Thoracic aorta (tissue), 2 donors: ENCODE data around the gene TMEM209. TPM values are rescaled to one million over a fixed set of nuclear protein-coding genes. Genes with fewer than 3 reads are reported as not detected.
"Not testable (repeated sequence)": the region's sequence is repeated elsewhere in the genome, so short reads cannot be mapped to it uniquely, and the experiment has no call there.

Source experiments
- ATAC-seq: fragments of 150-250 bp; one replicate; pipeline ENCODE4 v1.8.0; 2017; ENCODE audit warnings: low read depth; ENCODE audit not compliant: insufficient number of reproducible peaks, low FRiP score
- DNase-seq: peaks from one replicate; pipeline ENCODE4 v3.0.0-alpha.2; 2020; ENCODE audit warnings: low spot score
- H3K27ac ChIP-seq, 2 donors: fragments of 200-600 bp; sonication (generic); 1 replicate in 1 of 2; 2 replicates in 1 of 2; pipeline ENCODE4 v1.5.1; 2016; ENCODE audit warnings: mild to moderate bottlenecking in 2 of 2, moderate library complexity in 2 of 2
- H3K27me3 ChIP-seq: fragments of 200-600 bp; sonication (generic); replicated peaks from 2 replicates; pipeline ENCODE4 v1.6.0; 2016; ENCODE audit warnings: mild to moderate bottlenecking; ENCODE audit not compliant: insufficient read depth
- H3K36me3 ChIP-seq: fragments of 200-600 bp; sonication (generic); one replicate; pipeline ENCODE4 v1.5.1; 2016
- H3K4me1 ChIP-seq, 2 donors: fragments of 200-600 bp; sonication (generic); 1 replicate in 1 of 2; 2 replicates in 1 of 2; pipeline versions ENCODE4 v1.5.1 to v1.6.0; 2016; ENCODE audit warnings: low read depth in 2 of 2, mild to moderate bottlenecking in 1 of 2; ENCODE audit not compliant: control insufficient read depth in 1 of 2
- H3K4me3 ChIP-seq: fragments of 200-600 bp; sonication (generic); 2 replicates; pipeline ENCODE4 v1.5.1; 2016; ENCODE audit warnings: mild to moderate bottlenecking
- H3K9me3 ChIP-seq: fragments of 200-600 bp; sonication (generic); 2 replicates; pipeline ENCODE4 v1.5.1; 2016
- CTCF ChIP-seq: fragments of 200-600 bp; sonication (generic); IDR thresholded peaks from one replicate; pipeline ENCODE4 v1.5.1; 2019; ENCODE audit warnings: antibody characterized with exemption
- total RNA-seq, 2 donors: library from RNA; depleted of rRNA; stranded (reverse); fragments of >200 nt; gene quantifications; one replicate each; pipeline versions ENCODE4 v1.1.0 to v1.2.3, GENCODE V29; 2016

The TMEM209 gene
- 1 to 10 TPM; 8.7 to 9.9 TPM for total RNA-seq

DNA sequence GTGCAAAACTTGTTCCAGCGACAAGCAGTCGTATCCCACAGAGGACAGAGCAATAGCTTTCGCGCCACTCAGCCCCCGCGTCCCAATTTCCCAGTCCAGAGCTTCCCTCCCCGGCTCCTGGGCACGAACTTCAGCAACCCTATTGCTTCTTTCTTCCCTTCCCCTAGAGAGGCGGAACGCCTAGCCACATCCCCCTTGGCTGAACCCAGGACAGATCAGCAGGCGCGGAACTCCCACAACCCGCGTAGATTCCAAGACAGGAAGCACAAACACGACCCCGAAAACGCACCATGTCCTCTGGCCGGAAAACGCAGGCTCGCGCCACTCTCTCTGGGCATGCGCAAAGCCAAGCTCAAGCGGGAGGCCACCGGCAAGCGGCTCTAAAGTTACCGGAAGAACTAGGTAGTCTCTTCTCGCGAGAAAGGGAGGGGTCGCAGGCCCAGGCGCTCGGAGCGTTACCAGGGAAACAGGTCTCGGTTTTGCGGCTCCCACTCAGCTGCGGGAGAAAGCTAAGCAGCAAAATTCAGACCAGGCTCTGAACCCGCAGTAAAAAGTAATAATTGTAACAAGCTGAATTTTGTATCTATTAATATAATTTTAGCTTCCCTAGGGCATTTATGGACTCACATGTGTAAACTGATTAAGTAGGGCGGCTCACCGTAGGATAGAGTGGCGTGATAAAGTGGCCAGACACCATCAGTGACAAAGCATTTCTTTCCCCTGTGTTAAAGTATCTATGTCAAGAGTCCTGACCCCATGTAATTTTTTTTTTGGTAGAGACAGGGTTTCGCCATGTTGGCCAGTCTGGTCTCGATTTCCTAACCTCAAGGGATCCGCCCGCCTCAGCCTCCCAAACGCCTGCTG, at the start of gene TMEM209:
TSS of gene TMEM209 (minus strand) at position 323 of the 864 bp plus-strand sequence. CDS start at position 292, 31 bp downstream.
- Histone ChIP-seq H3K27ac (peak within 1 kb of the TSS; percentile 84 to 91), H3K4me3 (peak within 1 kb of the TSS; percentile 90), H3K36me3 (peaks cover 6% of the 10 kb centered on the region), H3K9me3 (no peaks in the 10 kb centered on the region), H3K27me3 (no peaks in the 10 kb centered on the region), H3K4me1 (peaks cover 0 to 9% of the 10 kb centered on the region in 2 donors)
- no peak for TF ChIP-seq CTCF
- ATAC-seq (peak; percentile 92), DNase-seq (peak; percentile 79)

DNA sequence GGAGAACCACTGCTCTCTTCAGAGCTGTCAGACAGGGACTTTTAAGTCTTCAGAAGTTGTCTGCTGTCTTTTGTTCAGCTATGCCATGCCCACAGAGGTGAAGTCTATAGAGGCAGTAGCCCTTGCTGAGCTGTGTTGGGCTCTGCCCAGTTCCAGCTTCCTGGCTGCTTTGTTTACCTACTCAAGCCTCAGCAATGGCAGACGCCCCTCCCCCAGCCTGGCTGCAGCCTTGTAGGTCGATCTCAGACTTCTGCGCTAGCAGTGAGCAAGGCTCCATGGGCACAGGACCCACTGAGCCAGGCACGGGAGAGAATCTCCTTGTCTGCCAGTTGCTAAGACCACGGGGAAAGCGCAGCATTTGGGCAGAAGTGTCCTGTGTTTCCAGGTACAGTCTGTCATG, 49.3 kb upstream of the TMEM209 start:
- DNase-seq: no peak
- peaks cover 5% of the 10 kb centered on the region for H3K9me3 ChIP-seq
- no peaks in the 10 kb centered on the region for H3K27me3 ChIP-seq
- ATAC-seq: no peak
- H3K27ac ChIP-seq: no peak overlapping the region
- TF ChIP-seq CTCF: no peak
- H3K4me3 ChIP-seq: no peak overlapping the region
- no peaks in the 10 kb centered on the region for H3K36me3 ChIP-seq
- H3K4me1 ChIP-seq: no peaks in the 10 kb centered on the region

GRCh38 chr7:130249626-130250025, 44.4 kb upstream of the TMEM209 start:
- H3K9me3 ChIP-seq, ATAC-seq: not testable (repeated sequence)

DNA sequence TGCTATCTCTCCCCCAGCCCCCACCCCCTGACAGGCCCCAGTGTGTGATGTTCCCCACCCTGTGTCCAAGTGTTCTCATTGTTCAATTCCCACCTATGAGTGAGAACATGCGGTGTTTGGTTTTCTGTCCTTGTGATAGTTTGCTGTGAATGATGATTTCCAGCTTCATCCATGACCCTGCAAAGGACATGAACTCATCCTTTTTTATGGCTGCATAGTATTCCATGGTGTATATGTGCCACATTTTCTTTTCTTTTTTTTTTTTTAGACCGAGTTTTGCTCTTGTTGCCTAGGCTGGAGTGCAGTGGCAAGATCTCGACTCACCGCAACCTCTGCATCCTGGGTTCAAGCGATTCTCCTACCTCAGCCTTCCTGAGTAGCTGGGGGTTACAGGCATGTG, 43.6 kb upstream of the TMEM209 start:
- not testable (repeated sequence) for H3K27ac ChIP-seq, DNase-seq, H3K4me3 ChIP-seq, H3K4me1 ChIP-seq, H3K27me3 ChIP-seq, H3K36me3 ChIP-seq, ATAC-seq, H3K9me3 ChIP-seq

More at GRCh38 chr7:130249626-130250025, 44.4 kb upstream of the TMEM209 start:
- not testable (repeated sequence) for H3K27me3 ChIP-seq, H3K36me3 ChIP-seq, H3K27ac ChIP-seq, DNase-seq, H3K4me1 ChIP-seq, H3K4me3 ChIP-seq

GRCh38 chr7:130246491-130246890, 41.3 kb upstream of the TMEM209 start:
- not testable (repeated sequence) for H3K4me1 ChIP-seq, DNase-seq, ATAC-seq, H3K27me3 ChIP-seq, H3K9me3 ChIP-seq, H3K4me3 ChIP-seq, H3K36me3 ChIP-seq, H3K27ac ChIP-seq

GRCh38 chr7:130243486-130243885, 38.3 kb upstream of the TMEM209 start:
- not testable (repeated sequence) for H3K27me3 ChIP-seq, H3K36me3 ChIP-seq, DNase-seq, H3K4me1 ChIP-seq, ATAC-seq, H3K4me3 ChIP-seq, H3K27ac ChIP-seq, H3K9me3 ChIP-seq

DNA sequence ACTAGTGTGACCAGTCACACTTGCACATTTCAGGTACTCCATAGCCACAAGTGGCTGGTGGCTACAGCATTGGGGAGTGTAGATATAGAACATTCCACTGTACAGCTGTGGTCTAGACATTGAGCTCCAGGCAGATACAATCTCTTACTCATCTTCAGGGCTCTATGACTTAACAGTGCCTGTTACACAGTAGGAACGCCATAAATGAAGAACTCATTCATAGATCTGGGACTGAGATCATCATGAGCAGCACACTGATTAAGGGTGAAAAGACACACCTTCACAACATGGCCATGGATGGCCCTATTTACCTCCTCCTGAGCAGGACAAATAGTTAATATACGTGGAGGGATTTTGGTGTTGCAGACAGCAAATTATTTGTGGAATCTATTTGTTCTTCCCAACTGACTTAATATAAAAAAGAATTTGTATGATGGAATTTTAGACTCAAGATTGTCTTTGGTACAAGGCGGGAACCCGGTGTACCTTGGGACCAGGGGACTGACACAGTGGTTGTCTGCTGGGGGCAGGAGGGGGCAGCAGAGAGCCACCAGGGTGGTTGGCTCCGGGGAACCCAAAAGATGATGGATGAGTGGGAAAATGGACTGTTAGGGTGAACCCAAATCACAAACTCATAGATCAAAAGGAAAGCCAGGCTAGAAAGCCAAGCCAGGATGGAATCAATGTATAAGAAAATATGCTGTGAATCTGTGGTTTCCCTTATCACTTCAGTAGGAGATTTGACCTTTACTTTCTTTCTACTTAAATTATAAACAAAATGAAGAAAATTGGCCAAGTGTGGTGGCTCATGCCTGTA, 37.2 kb upstream of the TMEM209 start:
- DNase-seq (no peak), ATAC-seq (no peak)
- H3K4me3 ChIP-seq: no peak overlapping the region
- H3K4me1 ChIP-seq: no peaks in the 10 kb centered on the region
- no peaks in the 10 kb centered on the region for H3K9me3 ChIP-seq
- H3K27ac ChIP-seq: no peak overlapping the region
- H3K36me3 ChIP-seq: no peaks in the 10 kb centered on the region
- peak; percentile 80 for TF ChIP-seq CTCF
- no peaks in the 10 kb centered on the region for H3K27me3 ChIP-seq
